Astrocyte of the spinal cord (primary cell): ENCODE results near the gene DENND2A.
A peak's percentile ranks its signal among the peaks of the same experiment; 100 is the strongest.
"Not testable (repeated sequence)": the region's sequence is repeated elsewhere in the genome, so short reads cannot be mapped to it uniquely, and the experiment has no call there.

ENCODE experiments used
- DNase-seq: peaks from one replicate; pipeline ENCODE4 v3.0.0; 2011; ENCODE audit warnings: low read depth, low spot score
- H3K4me3 ChIP-seq: 2 replicates; pipeline ENCODE4 v1.5.1; 2011; ENCODE audit warnings: low read depth, mild to moderate bottlenecking, low read length, moderate library complexity
- in situ Hi-C: cut with HindIII; loops from 2 replicates; pipeline ENCODE4 v1.10.0; 2017; ENCODE audit warnings: low sequenced_read_pairs
- TF ChIP-seq, protein P1 (sequence below): IDR thresholded peaks from 2 replicates; pipeline ENCODE4 v1.5.1; 2012; ENCODE audit warnings: low read depth, mild to moderate bottlenecking, low read length, inconsistent platforms

The DENND2A gene

DNA sequence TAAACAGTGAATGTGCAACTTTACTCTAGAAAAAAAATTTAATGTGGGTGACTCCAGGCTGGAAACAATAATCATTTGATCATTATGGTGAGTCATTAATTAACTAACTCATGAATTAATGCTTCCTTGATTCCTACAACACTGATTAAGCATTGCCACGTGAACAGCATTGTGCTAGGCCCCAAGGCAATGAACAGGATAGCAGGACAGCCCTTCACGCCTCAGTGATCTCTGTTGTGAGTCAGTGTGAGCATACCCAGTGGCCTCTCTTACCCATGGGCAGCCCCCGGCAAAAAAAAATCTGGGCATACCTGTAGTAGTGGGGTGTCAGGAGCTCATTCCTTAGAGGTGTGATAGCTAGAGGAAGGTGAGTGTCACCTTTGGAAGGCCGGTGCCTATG, 76.0 kb downstream of the DENND2A start:
- H3K4me3 ChIP-seq = no peak overlapping the region
- TF ChIP-seq, protein P1, sequence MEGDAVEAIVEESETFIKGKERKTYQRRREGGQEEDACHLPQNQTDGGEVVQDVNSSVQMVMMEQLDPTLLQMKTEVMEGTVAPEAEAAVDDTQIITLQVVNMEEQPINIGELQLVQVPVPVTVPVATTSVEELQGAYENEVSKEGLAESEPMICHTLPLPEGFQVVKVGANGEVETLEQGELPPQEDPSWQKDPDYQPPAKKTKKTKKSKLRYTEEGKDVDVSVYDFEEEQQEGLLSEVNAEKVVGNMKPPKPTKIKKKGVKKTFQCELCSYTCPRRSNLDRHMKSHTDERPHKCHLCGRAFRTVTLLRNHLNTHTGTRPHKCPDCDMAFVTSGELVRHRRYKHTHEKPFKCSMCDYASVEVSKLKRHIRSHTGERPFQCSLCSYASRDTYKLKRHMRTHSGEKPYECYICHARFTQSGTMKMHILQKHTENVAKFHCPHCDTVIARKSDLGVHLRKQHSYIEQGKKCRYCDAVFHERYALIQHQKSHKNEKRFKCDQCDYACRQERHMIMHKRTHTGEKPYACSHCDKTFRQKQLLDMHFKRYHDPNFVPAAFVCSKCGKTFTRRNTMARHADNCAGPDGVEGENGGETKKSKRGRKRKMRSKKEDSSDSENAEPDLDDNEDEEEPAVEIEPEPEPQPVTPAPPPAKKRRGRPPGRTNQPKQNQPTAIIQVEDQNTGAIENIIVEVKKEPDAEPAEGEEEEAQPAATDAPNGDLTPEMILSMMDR = no peak
- in situ Hi-C loops = no loop called here
- peak; percentile 17 for DNase-seq

DNA sequence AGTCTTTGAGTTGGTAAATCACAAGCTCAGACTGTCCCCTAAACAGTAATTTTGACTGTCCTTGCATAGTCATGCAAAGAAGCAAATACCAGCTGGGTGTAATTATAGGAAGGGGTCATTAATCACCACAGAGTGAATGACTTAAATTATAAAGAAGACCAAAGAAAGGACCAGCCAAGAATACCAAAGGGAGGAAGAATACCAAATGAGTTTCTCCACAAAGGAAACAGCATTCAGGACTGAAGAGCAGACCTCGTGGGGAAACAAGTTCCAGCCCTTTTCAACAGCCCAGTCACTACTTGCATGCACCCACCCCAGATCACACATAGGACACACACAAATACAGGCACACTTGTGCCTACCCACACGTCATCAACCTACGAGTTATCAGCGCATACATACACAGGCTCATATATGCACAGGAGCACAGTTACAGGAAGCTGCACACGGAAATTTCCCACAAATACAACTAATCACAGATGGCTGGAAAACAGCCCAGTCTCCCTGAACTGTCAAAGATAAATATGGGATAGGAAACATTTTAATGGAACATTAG, 77.6 kb downstream of the DENND2A start:
- DNase-seq = no peak
- in situ Hi-C loops = no loop called here
- no peak overlapping the region for H3K4me3 ChIP-seq
- TF ChIP-seq, protein P1 = no peak

DNA sequence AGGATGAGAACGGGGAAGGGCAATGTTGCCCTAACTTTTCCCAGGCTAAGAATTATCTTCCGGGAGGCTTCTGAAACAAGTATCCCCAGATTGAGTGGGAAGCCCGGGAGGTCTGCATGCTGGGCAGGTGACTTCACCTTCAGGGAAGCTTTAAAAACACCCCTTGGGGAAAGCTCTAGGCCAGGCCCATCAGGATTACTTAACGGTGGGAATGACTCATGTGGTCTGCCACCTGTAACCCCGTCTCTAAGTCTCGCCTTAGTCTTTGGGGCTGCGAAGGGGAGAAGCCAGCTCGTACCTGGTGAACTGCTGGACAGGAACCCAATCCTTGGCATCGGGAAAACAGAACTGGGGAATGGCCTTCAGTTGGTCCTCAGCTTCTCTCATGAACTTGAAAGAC, 81.2 kb downstream of the DENND2A start:
- DNase-seq = no peak
- in situ Hi-C loops = no loop called here
- TF ChIP-seq, protein P1 = no peak
- no peak overlapping the region for H3K4me3 ChIP-seq

DNA sequence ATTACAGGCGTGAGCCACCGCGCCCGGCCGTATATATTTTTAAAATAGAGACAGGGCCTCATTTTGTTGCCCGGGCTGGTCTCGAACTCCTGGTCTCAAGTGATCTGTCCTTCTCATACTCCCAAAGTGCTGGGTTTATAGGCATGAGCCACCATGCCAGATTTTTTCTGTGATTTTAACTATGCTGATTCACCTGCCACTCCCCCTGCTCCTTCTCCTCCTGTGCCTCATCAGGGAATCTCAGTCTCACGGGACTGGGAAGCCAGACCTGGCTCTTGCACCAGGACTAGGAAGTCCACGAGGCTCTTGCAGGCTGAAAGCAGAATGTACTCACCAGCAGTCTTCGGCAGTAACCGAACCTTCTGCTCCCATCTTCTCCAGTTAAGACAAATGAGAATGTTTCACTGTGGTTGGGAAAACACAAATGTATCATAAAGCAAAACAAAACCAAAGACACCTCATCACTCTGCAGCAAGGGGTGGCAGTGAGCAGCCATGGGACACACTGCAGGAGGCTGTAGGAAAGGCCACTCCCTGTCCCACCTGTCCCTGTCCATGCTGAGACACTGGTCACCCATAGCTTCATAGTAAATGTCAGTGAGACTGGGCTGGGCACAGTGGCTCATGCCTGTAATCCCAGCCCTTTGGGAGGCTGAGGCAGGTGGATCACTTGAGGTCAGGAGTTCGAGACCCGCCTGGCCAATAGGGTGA, 82.6 kb downstream of the DENND2A start:
- no peak for DNase-seq
- in situ Hi-C loops = no loop called here

DNA sequence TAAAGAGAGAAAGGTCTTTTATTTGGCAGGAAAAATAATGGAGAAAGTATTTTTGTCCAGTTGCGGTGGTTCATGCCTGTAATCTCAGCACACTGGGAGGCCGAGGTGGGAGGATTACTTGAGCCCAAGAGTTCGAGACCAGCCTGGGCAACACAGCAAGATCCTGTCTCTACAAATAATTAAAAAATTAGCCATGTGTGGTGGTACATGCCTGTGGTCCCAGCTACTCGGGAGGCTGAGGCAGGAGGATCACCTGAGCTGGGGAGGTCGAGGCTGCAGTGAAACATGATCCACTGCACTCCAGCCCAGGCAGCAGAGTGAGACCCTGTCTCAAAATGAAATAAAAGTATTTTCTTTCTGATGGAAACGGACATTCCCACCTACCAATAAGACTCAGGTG, 83.5 kb downstream of the DENND2A start:
- TF ChIP-seq, protein P1 = no peak
- H3K4me3 ChIP-seq = no peak overlapping the region
- DNase-seq = no peak
- in situ Hi-C loops = no loop called here

More for the DNA sequence above, 82.6 kb downstream of the DENND2A start:
- H3K4me3 ChIP-seq = no peak overlapping the region
- TF ChIP-seq, protein P1 = no peak

DNA sequence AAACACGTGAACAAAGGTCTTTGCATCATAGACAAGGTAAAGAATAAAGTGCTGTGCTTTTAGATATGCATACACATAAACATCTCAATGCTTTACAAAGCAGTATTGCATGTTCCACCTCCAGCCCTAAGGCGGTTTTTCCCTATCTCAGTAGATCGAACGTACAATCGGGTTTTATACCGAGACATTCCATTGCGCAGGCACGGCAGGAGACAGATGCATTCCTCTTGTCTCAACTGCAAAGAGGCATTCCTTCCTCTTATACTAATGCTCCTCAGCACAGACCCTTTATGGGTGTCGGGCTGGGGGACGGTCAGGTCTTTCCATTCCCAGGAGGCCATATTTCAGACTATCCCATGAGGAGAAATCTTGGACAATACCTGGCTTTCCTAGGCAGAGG, 87.4 kb downstream of the DENND2A start:
- in situ Hi-C loops, H3K4me3 ChIP-seq, DNase-seq: not testable (repeated sequence)

DNA sequence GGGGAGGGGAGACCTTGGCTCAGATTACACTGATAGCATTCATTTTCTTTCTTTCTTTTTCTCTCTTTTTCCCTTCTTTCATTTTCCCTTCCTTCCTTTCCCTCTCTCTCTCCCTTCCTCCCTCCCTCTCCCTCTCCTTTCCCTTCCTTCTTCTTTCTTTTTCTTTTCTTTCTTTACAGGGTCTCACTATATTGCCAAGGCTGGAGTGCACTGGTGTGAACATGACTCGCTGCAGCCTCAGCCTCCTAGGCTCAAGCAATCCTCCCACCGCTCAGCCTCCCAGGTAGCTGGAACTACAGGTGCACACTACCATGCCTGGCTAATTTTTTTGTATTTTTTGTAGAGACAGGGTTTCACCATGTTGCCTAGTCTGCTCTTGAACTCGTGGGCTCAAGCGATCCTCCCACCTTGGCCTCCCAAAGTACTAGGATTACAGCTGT, 88.4 kb downstream of the DENND2A start:
- in situ Hi-C loops = no loop called here
- TF ChIP-seq, protein P1 = no peak
- no peak overlapping the region for H3K4me3 ChIP-seq
- no peak for DNase-seq
